Activated CD4-positive, alpha-beta T cell treated with anti-CD3 and anti-CD28 coated beads, Interleukin-2, amount 50 U/mL, for 48 hours (primary cell): ENCODE results near the gene SNAPC4.
"Not testable (repeated sequence)": the region's sequence is repeated elsewhere in the genome, so short reads cannot be mapped to it uniquely, and the experiment has no call there.

Experiments used
- DNase-seq, 2 experiments: peaks; one replicate each; pipeline ENCODE4 v3.0.0-alpha.2; 2020

The SNAPC4 gene

GRCh38 chr9:136407061-136407460 is 7.1 kb upstream of the SNAPC4 start:
- DNase-seq, result not testable (repeated sequence)

DNA sequence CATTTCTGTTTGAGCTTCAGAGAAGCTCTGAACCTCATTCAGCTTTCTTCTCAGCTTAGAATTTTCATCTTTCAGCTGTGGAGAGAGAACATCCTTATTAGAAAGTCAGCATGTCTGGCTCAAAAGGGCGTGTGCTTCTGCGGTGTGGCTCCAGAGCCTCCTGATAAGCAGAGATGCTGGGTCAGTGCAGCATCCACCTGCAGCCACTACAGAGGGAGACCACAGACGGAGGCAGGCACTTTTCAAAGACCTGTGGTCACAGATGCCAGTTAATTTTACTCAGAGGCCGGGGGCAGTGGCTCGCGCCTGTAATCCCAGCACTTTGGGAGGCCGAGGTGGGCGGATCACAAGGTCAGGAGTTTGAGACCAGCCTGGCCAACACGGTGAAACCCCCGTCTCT is 5.9 kb upstream of the SNAPC4 start:
- not testable (repeated sequence) for DNase-seq

DNA sequence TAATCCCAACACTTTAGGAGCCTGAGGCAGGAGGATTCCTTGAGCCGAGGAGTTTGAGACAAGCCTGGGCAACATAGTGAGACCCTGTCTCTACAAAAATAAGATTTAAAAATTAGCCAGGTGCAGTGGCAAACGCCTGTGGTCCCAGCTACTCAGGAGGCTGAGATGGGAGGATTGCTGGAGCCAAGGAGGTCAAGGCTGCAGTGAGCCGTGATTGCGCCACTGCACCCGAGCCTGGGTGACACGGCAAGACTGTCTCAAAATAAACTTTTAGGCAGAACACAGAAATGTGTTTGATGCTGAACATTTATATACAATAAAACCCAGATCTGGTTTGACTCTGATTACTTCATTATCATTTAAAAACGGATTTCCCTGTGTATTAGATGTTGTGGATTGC is 5.5 kb upstream of the SNAPC4 start:
- DNase-seq, result no peak

GRCh38 chr9:136404801-136405136 is 4.8 kb upstream of the SNAPC4 start:
- DNase-seq, result no peak

DNA sequence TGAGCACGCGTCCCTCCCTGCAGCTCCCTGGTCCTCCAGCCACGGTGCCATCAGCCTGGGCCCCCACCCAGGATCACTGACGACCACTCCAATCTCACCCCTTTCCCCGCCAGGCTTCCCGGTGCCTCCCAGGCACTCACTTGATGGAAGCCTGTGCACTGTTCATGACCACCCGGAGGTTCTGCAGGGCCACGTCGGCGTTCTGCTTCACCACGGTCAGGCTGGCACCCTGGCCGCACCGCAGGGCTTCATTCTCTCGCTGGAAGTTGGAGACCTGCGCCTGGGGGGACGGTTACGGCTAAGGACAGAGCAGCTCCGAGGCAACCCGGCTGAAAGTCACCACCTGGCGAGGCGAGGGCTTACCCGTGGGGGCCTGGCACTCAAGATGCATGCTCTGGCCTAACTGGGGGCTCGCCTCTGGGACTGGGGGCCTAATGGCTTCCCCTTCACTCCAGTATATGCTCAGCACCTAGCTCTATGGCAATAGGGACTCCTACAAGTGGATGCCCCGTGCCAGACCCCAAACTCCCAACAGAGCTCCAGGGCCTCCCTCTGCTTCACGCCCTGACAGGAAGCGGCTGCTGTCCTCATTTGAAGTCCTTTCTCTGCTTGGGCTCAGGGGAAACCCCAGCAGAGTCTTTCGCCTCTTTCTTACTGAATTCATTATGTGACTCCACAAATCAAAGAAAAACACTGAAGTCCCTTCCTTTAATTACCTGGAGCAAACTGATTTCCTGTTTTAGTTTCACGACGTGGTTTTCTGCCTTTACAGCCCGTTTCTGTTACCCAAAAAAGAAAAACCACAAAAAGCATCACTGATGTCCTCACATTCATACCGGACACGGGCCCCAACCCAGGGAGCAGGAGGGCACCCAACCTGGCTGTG is 4.2 kb upstream of the SNAPC4 start:
- peak; percentile 56 to 68 for DNase-seq

DNA sequence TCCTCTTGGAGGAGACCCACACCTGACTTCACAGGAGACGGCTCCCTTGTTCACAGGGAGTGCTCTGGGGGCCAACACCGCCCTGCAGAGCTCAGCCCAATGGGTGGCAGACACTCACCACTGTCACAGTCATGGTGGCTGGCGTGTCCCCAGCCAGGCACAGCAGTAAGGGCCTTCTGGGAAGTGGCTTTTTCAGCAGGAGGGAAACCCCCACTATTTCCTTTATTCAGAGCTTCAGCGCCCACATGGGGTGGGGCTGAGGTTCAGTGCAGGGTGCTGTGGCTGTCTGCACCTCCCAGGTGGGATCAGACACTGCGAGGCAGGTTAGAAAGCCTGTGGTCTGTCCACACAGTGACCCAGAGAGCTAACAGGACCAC is 3.6 kb upstream of the SNAPC4 start:
- DNase-seq, result peak; percentile 74 to 80

- no peak for DNase-seq
These were observed 2.1 kb upstream of the SNAPC4 start for GRCh38 chr9:136402067-136402466.

DNA sequence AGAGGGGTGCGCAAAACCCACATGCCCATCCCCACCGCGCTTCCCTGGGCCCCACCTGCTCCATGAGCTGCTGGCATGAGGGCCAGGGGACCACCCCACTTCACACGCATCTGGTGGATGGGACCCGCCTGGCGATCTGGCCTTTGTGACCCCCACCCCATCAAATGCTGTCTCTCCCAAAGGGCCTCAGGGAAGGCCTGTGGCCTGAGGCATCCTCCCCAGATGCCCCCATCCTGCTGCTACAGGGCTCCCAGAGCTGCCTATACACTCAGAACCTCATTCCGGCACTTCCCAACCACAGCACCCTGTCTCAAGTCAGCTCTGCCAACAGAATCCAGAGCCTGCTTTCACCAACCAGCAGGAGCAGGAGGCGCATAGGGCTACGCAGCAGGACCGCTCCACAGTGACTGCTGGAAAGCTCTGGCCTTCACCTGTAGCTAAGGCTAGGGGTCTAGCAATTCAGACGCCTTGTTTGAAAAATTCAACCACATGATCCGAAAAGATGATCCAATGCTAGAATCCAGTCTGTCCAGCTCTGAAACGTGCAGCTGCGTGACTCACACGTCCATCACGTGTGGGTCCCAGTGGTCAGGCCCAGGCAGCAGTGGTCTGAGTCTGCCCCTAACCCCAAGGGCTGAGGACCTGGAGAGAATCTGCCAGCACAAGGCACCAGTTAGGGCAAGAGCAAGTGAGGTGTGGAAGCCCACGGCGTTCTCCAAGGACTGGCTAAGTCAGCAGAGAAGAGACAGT is 1.4 kb upstream of the SNAPC4 start:
- DNase-seq, result no peak

DNA sequence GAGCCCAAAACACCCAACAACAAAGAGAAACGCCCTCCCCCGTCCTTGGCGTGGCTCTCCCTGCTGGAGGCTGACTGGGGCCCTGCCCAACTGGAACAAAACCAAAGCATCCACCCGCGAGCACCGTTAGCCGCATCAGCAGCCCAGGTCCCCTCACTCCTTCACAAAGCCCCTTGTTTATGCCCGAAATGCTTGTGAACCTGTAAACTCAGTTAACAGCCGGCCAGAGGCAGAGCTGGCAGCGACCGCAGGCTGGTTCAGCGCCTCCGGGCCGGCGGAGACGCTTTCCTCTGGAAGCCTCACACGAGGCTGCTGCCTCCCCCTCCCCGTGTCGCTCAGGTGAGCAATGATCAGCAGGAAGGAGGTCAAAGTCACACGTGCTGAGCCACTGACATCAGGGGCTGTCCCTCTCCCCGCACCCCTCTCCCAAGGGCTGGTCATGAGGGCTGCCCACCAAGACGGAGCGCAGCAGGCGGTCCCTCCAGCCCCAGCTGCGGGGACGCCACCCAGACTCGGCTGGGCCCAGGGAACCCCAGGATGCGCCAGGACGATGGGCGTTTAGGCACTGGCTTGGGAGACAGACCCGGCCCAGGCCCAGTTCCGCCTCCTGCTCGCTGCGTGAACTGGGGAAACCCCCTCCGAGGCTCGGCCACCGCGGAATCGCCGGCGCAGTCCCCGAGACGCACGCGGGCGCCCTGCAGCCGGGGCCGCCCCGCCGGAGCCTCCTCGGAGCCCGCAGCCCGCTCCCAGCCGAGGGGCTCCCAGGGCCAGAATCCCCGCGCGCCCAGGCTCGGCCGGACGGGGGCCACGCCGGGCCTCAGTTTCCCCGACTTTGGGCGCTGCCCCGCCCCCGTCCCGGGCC is 563 bp downstream of the SNAPC4 start:
- peak; percentile 55 to 59 for DNase-seq

DNA sequence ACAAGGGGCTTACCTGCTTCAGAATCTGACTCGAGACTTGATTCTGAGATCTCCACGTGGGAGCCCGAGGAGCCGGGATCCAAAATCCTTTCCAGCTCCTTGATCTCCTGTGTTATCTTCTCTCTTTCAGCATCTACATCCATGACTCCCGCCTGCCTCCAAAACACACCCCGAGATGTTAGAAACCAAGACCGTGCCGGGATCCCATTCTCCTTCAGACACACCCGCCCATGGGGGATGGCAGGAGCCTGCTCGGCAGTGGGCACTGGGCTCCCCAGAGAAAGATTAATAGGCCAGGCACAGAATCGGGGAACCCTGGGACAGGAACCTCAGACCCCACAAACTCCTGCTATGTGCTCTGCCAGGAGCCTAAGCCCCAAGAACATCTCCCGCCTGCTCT is 1.7 kb downstream of the SNAPC4 start:
- DNase-seq, result no peak

DNA sequence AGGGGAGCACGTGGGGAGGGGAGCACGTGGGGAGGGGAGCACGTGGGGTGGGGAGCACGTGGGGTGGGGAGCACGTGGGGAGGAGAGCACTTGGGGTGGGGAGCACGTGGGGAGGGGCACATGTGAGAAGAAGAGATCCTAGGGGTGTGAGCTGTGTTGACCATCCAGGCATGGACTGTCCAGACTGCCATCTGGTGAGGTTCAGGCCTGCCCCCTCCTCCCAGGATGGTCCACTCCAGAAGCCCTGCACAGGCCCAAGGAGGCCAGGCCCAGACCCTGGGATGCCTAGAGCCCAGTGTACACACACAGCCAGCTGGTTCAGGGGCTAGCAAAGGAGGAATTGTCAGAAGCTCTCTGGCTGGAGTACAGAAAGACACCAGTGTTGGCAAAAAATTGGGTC is 2.3 kb downstream of the SNAPC4 start:
- DNase-seq, result no peak

DNA sequence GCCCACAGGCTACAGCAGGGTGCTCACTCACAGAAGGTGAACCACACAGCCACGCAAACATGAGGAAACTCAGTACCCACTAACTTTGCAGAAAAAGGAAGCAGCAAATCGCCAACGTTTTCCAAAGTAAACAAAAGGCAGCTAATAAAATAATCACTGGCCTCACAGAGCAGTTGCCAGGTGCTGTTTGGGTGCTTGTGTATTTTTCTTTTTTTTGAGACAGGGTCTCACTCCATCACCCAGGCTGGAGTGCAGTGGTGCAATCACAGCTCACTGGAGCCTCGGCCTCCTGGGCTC is 3.8 kb downstream of the SNAPC4 start:
- no peak for DNase-seq

DNA sequence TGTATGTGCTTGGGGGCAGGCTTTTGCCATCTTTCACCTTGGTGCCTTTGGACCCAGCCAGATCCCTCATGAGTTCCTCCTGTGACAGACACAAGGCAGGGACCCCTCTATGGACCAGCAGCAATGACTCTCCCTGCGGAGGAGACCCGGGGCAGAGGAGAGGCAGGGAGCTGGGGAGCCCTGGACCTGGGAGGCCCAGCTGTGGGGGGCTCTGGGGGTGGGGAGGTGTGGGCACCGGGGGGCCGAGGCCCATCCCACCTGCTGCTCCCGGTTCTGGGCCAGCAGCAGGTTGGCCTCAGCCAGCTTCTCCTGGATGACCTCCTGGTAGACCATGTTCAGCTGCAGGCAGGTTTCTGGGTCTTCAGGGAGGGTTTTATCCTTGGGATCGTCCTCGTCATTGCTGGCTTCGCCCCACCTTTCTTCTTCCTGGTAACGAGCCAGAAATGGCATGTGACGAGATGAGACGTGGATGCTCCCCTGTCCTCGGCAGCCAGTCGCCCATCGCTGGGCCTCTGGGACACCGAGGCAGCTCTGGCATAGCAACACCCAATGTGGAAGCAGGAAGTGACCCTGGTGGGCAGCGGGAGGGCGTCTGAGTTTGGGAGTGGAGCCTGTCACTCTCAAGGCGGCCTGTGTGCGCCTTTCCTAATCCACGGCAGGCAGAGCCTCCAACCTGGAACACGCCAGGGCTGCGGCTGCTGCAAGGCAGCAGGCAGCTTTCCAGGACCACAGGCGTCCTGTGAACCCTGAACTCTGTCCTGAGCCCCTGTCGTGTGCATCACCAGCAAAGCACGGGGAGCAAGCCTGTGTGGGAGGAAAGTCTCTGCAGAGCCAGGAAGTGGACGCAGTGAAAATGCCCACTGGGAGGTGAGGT is 4.4 kb downstream of the SNAPC4 start:
- no peak for DNase-seq

GRCh38 chr9:136395020-136395340 is 5.0 kb downstream of the SNAPC4 start:
- DNase-seq, result no peak

DNA sequence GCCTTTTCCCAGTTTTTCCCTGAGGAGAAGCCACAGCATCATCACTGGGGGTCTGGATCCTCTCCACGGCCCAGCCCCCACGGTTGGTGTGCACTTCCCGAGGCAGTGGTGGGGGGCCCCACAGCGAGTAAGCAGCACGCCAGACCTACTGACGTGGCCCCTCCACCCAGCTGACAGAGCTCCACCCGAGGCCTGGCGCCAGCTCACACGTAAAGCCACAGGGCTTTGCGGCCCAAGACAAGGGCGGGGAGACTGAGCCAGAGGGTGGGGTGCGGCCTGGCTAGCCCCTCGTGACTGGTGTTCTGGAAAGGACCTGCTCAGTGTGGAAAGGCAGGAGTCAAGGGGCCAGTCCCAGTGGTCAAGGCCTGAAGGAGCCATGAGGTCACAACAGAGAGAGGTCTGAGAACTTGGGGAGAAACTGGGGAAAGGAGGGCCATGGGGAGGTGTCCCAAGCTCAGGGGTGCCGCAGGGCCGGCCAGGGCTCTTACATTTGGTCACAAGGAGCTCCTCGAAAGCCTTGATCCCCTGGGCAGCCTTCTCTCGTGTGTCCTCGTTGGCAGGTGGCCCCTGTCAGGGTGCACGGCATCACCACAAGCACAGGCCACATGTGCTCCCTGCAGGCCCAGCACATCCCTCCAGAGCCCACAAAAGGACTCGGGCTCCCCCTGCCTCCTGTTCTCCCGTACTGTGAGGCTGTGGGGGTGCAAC is 5.5 kb downstream of the SNAPC4 start:
- DNase-seq, result no peak

DNA sequence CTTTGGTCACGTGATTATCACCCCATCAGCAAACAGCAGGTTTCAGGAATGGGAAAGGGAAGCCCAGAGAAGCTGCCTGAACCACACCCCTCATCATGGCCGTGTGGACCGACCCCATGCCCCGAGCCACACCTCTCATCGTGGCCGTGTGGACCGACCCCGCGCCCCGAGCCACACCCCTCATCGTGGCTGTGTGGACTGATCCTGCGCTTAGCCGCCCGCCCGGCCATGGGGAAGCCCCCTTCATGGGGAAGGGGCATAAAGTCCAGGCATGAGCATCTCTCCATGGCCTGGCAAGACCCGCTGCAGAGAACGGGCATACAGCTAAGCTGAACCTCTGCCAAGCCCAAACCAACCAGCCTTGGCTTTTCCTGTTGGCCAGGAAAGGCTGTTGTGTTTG is 6.4 kb downstream of the SNAPC4 start:
- no peak for DNase-seq

DNA sequence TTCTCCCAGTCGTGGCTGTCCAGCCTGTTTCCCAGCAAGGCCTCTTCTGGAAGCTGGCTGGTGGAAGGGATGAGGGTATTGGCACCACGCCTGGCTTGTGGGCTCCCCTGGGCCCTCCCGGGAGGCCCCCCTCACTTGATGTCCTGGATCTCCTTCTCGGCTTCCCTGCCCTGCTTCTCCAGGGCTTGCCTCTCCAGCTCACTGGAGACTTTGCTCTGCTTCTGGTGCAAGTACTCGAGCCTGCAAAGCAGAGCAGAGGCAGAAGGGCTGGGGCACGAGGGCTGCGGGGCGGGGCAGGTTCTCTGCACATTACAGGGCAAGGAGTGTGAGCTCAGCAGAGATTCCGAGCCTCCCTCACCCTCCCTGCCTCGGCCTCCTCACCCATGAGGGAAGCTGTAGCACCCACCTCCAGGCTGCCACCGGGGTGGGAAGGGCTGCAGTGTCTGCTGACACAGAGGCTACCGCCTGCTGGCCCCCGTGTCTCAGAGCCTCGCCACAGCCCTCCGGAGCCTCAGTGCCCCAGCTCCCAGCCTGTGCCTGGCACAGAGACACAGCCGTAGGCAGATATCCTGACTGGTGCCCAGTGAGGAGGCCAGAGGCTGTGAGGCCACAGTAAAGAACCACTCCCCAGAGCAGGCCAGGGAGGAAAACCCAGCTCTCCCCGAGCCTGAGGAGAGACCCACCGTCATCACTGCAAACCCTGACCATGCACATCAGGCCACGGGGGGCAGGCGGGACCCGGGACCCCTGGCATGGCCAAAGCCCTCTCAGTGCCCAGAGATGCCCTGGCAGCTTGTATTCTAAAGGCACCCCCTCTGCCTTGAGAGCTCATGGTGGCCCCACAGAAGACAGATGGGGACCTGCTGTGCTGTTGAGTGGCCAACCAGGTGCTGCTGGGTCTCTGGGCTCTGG is 7.2 kb downstream of the SNAPC4 start:
- DNase-seq, result no peak

- DNase-seq, result no peak
These were observed 8.0 kb downstream of the SNAPC4 start for GRCh38 chr9:136391737-136392537.

GRCh38 chr9:136389396-136389795 is 10.6 kb downstream of the SNAPC4 start:
- no peak for DNase-seq

DNA sequence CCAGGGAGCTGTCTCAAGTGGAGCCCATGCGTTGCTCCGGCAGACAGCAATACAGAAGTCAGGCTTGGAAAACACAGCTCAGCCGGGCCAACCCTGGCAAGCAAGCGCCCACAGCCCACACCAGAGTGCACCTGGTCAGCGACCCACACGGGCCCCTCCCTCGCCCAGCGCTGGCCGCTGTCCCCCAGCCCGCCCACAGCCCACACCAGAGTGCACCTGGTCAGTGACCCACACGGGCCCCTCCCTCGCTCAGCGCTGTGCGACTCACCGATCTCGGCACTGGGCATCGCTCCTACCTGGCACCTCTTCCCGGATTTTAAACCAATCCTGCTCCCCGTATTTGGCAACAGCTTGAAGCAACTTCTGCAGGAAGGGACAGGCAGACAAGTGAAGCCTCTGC is 12.8 kb downstream of the SNAPC4 start:
- no peak for DNase-seq
